Neural crest cell (in vitro differentiated cells): ENCODE measurements around the gene ZNF549. TPM values are rescaled to one million over a fixed set of nuclear protein-coding genes. Genes with fewer than 3 reads are reported as not detected.
"Not testable (repeated sequence)": the region's sequence is repeated elsewhere in the genome, so short reads cannot be mapped to it uniquely, and the experiment has no call there.

Experiments used
- DNase-seq: peaks from one replicate; pipeline ENCODE4 v3.0.0; 2021; ENCODE audit warnings: low read depth, mixed read lengths, low spot score
- H3K27ac Mint-ChIP-seq: one replicate; pipeline ENCODE4 v1.8.0; 2021; ENCODE audit warnings: mild to moderate bottlenecking, mixed read lengths; ENCODE audit not compliant: unreplicated experiment
- H3K27me3 Mint-ChIP-seq: 2 replicates; pipeline ENCODE4 v1.8.0; 2021; ENCODE audit warnings: low read depth, mild to moderate bottlenecking, mixed read lengths
- H3K36me3 Mint-ChIP-seq: 2 replicates; pipeline ENCODE4 v1.8.0; 2021; ENCODE audit warnings: low read depth, mild to moderate bottlenecking, mixed read lengths
- H3K4me1 Mint-ChIP-seq: 2 replicates; pipeline ENCODE4 v1.8.0; 2021; ENCODE audit warnings: mixed read lengths
- H3K4me3 Mint-ChIP-seq: one replicate; pipeline ENCODE4 v1.8.0; 2021; ENCODE audit warnings: mild to moderate bottlenecking, mixed read lengths
- H3K9me3 Mint-ChIP-seq: 2 replicates; pipeline ENCODE4 v1.8.0; 2021; ENCODE audit warnings: mixed read lengths
- CTCF ChIP-seq: fragments of 200-600 bp; sonication (generic); conservative IDR thresholded peaks from 2 replicates; pipeline ENCODE4 v1.5.0; 2021; ENCODE audit warnings: antibody characterized with exemption, mild to moderate bottlenecking
- long read RNA-seq: library from polyadenylated mRNA; unstranded; transcript quantifications from one replicate; pipeline ENCODE4 v2.0.0, GENCODE V29; 2020
- total RNA-seq: library from RNA; stranded (reverse); gene quantifications from 2 replicates; pipeline ENCODE4 v1.2.1, GENCODE V29; 2021

ZNF549 gene
- 10.3 and 10.6 TPM in 2 replicates for total RNA-seq
- long read RNA-seq, full-length matches to known transcripts = 11 of 17 reads
- long read RNA-seq, partial matches to known transcripts = 0 of 17 reads
- long read RNA-seq, other reads (novel, unspliced or antisense) = 6 of 17 reads

- Mint-ChIP-seq H3K4me3 (peak within 1 kb of the TSS; percentile 94), H3K27ac (peak within 1 kb of the TSS; percentile 51), H3K4me1 (peaks cover 19% of the 10 kb centered on the region), H3K9me3 (peaks cover 21% of the 10 kb centered on the region), H3K36me3 (peaks cover 38% of the 10 kb centered on the region), H3K27me3 (peaks cover 3% of the 10 kb centered on the region)
- TF ChIP-seq CTCF = no peak
- DNase-seq = peak; percentile 74
Measured at GRCh38 chr19:57527136-57527881, at the start of gene ZNF549. TSS of gene ZNF549 (plus strand) at chr19:57527356. CDS start at chr19:57527574, 218 bp downstream.

- peaks cover 14% of the 10 kb centered on the region for H3K4me1 Mint-ChIP-seq
- peak within 1 kb of the TSS; percentile 84 for H3K4me3 Mint-ChIP-seq
- peaks cover 21% of the 10 kb centered on the region for H3K9me3 Mint-ChIP-seq
- H3K27ac Mint-ChIP-seq, H3K27me3 Mint-ChIP-seq: not testable (repeated sequence)
- peaks cover 48% of the 10 kb centered on the region for H3K36me3 Mint-ChIP-seq
- peak; percentile 79 for DNase-seq
Measured at GRCh38 chr19:57487477-57488298, 39.5 kb upstream of the ZNF549 start, which contains the start of gene ZNF419. TSS of gene ZNF419 (plus strand) at chr19:57487750. CDS start at chr19:57487951, 201 bp downstream.

- not testable (repeated sequence) for H3K27ac Mint-ChIP-seq, H3K27me3 Mint-ChIP-seq, DNase-seq
- H3K4me1 Mint-ChIP-seq = peaks cover 14% of the 10 kb centered on the region
- peak overlapping the region; percentile 81 for H3K4me3 Mint-ChIP-seq
- H3K9me3 Mint-ChIP-seq = peaks cover 21% of the 10 kb centered on the region
- peaks cover 54% of the 10 kb centered on the region for H3K36me3 Mint-ChIP-seq
Measured at GRCh38 chr19:57488299-57488644, 38.9 kb upstream of the ZNF549 start.

GRCh38 chr19:57499332-57499679 lies 27.9 kb upstream of the ZNF549 start:
- H3K4me1 Mint-ChIP-seq = peaks cover 18% of the 10 kb centered on the region
- H3K27ac Mint-ChIP-seq, DNase-seq, H3K27me3 Mint-ChIP-seq: not testable (repeated sequence)
- H3K36me3 Mint-ChIP-seq = peaks cover 55% of the 10 kb centered on the region
- peaks cover 43% of the 10 kb centered on the region for H3K9me3 Mint-ChIP-seq
- peak overlapping the region; percentile 44 for H3K4me3 Mint-ChIP-seq

GRCh38 chr19:57499680-57500395 lies 27.3 kb upstream of the ZNF549 start, which contains the start of gene ZNF773:
TSS of gene ZNF773 (plus strand) at chr19:57499938. CDS start at chr19:57500081, 143 bp downstream.
- H3K4me3 Mint-ChIP-seq = peak within 1 kb of the TSS; percentile 44
- H3K27ac Mint-ChIP-seq, H3K27me3 Mint-ChIP-seq: not testable (repeated sequence)
- peaks cover 40% of the 10 kb centered on the region for H3K9me3 Mint-ChIP-seq
- peaks cover 18% of the 10 kb centered on the region for H3K4me1 Mint-ChIP-seq
- peaks cover 51% of the 10 kb centered on the region for H3K36me3 Mint-ChIP-seq
- DNase-seq = peak; percentile 92

GRCh38 chr19:57500400-57500799 lies 26.8 kb upstream of the ZNF549 start:
- Mint-ChIP-seq H3K4me3 (peak overlapping the region; percentile 44), H3K9me3 (peaks cover 38% of the 10 kb centered on the region), H3K36me3 (peaks cover 50% of the 10 kb centered on the region), H3K4me1 (peaks cover 18% of the 10 kb centered on the region)
- H3K27ac Mint-ChIP-seq, DNase-seq, H3K27me3 Mint-ChIP-seq: not testable (repeated sequence)

GRCh38 chr19:57506163-57506562 lies 21.0 kb upstream of the ZNF549 start:
- Mint-ChIP-seq H3K27me3 (no peaks in the 10 kb centered on the region), H3K36me3 (peaks cover 73% of the 10 kb centered on the region), H3K9me3 (peaks cover 31% of the 10 kb centered on the region), H3K4me1 (peaks cover 4% of the 10 kb centered on the region), H3K27ac (no peak overlapping the region), H3K4me3 (no peak overlapping the region)
- TF ChIP-seq CTCF = no peak
- no peak for DNase-seq
